CD4-positive, CD25-positive, alpha-beta regulatory T cell (primary cell): ENCODE results near the gene KCNC1. TPM values are rescaled to one million over a fixed set of nuclear protein-coding genes. Genes with fewer than 3 reads are reported as not detected.
A peak's percentile ranks its signal among the peaks of the same experiment; 100 is the strongest.

Experiments
- ATAC-seq, 2 donors: fragments of 150-1000 bp; cut with Tn5 transposase; one replicate each; pipeline ENCODE4 v1.10.0; 2021; ENCODE audit warnings: low read depth in 2 of 2, moderate number of reproducible peaks in 2 of 2, moderate library complexity in 1 of 2
- DNase-seq, 3 donors: peaks; one replicate each; pipeline versions ENCODE4 v3.0.0 to v3.0.0-alpha.2; 2012 to 2022; ENCODE audit warnings: mixed read lengths in 1 of 3
- H3K27ac ChIP-seq: one replicate; pipeline ENCODE4 v1.7.0; 2013; ENCODE audit warnings: mild to moderate bottlenecking, low read length; ENCODE audit not compliant: insufficient read depth, poor library complexity, severe bottlenecking
- H3K27me3 ChIP-seq: one replicate; pipeline ENCODE4 v1.7.0; 2013; ENCODE audit warnings: low read length; ENCODE audit not compliant: control insufficient read depth, insufficient read depth
- H3K36me3 ChIP-seq: one replicate; pipeline ENCODE4 v1.7.0; 2013; ENCODE audit warnings: mild to moderate bottlenecking, low read length, moderate library complexity; ENCODE audit not compliant: control insufficient read depth, insufficient read depth
- H3K4me1 ChIP-seq: 2 replicates; pipeline ENCODE4 v1.7.0; 2013; ENCODE audit warnings: mild to moderate bottlenecking, low read length; ENCODE audit not compliant: insufficient read depth, control insufficient read depth, poor library complexity, severe bottlenecking
- H3K4me3 ChIP-seq: one replicate; pipeline ENCODE4 v1.7.0; 2013; ENCODE audit warnings: low read depth, mild to moderate bottlenecking, low read length, moderate library complexity
- H3K9me3 ChIP-seq, 2 experiments: 1 replicate in 1 of 2; 2 replicates in 1 of 2; pipeline ENCODE4 v1.7.0; 2013; ENCODE audit warnings: low read length in 2 of 2, mild to moderate bottlenecking in 1 of 2, moderate library complexity in 1 of 2; ENCODE audit not compliant: control insufficient read depth in 2 of 2
- H3K27ac Mint-ChIP-seq, 3 donors: one replicate each; pipeline ENCODE4 v1.8.0; 2020 to 2022; ENCODE audit warnings: mild to moderate bottlenecking in 3 of 3, mixed read lengths in 3 of 3, moderate library complexity in 2 of 3
- H3K27me3 Mint-ChIP-seq: one replicate; pipeline ENCODE4 v1.8.0; 2022; ENCODE audit warnings: mild to moderate bottlenecking, mixed read lengths
- H3K36me3 Mint-ChIP-seq: one replicate; pipeline ENCODE4 v1.8.0; 2020; ENCODE audit warnings: mixed read lengths
- H3K4me1 Mint-ChIP-seq, 4 donors: one replicate each; pipeline ENCODE4 v1.8.0; 2020 to 2022; ENCODE audit warnings: mixed read lengths in 4 of 4, mild to moderate bottlenecking in 1 of 4
- H3K4me3 Mint-ChIP-seq, 4 donors: one replicate each; pipeline ENCODE4 v1.8.0; 2020 to 2022; ENCODE audit warnings: mild to moderate bottlenecking in 4 of 4, mixed read lengths in 4 of 4, moderate library complexity in 3 of 4
- H3K9me3 Mint-ChIP-seq, 7 donors: one replicate each; pipeline ENCODE4 v1.8.0; 2020 to 2022; ENCODE audit warnings: mixed read lengths in 7 of 7, mild to moderate bottlenecking in 3 of 7, moderate library complexity in 2 of 7
- polyA plus RNA-seq, 4 donors: library from polyadenylated mRNA; unstranded; fragments of 300-500 nt; fragmentation: Illumina TruSeq; gene quantifications; one replicate each; pipeline ENCODE4 v1.2.3, GENCODE V29; 2021
- total RNA-seq: library from RNA; stranded (reverse); gene quantifications from one replicate; pipeline ENCODE4 v1.2.3, GENCODE V29; 2022

Gene KCNC1
- total and polyA plus RNA-seq, 5 donors from 2014 or later = 0.22 to 1.2 (median 0.47) TPM; not detected in 2

GRCh38 chr11:17753641-17754040, 19.1 kb downstream of the KCNC1 start:
- H3K27me3 Mint-ChIP-seq = peaks cover 4% of the 10 kb centered on the region
- H3K36me3 Mint-ChIP-seq = no peaks in the 10 kb centered on the region
- ATAC-seq = no peak
- Histone ChIP-seq H3K27ac (no peak overlapping the region), H3K9me3 (no peaks in the 10 kb centered on the region), H3K36me3 (no peaks in the 10 kb centered on the region), H3K4me1 (no peaks in the 10 kb centered on the region), H3K27me3 (no peaks in the 10 kb centered on the region), H3K4me3 (no peak overlapping the region)
- no peak overlapping the region for H3K27ac Mint-ChIP-seq
- no peaks in the 10 kb centered on the region for H3K9me3 Mint-ChIP-seq
- no peak for DNase-seq
- H3K4me3 Mint-ChIP-seq = no peak overlapping the region
- no peaks in the 10 kb centered on the region for H3K4me1 Mint-ChIP-seq

- no peak for DNase-seq
- no peak overlapping the region for H3K27ac Mint-ChIP-seq
Observed at GRCh38 chr11:17755891-17756290, 21.3 kb downstream of the KCNC1 start.

GRCh38 chr11:17760102-17761029, 25.8 kb downstream of the KCNC1 start:
- no peak overlapping the region for H3K27ac Mint-ChIP-seq

More at GRCh38 chr11:17755891-17756290, 21.3 kb downstream of the KCNC1 start:
- no peaks in the 10 kb centered on the region for H3K27me3 ChIP-seq
- no peaks in the 10 kb centered on the region for H3K9me3 ChIP-seq
- Mint-ChIP-seq H3K4me3 (no peak overlapping the region), H3K9me3 (no peaks in the 10 kb centered on the region), H3K4me1 (no peaks in the 10 kb centered on the region), H3K27me3 (peaks cover 4% of the 10 kb centered on the region), H3K36me3 (no peaks in the 10 kb centered on the region)
- no peaks in the 10 kb centered on the region for H3K36me3 ChIP-seq
- no peak for ATAC-seq
- no peak overlapping the region for H3K27ac ChIP-seq
- H3K4me3 ChIP-seq = no peak overlapping the region
- no peaks in the 10 kb centered on the region for H3K4me1 ChIP-seq

GRCh38 chr11:17762309-17762974, 27.9 kb downstream of the KCNC1 start:
- DNase-seq (no peak), ATAC-seq (no peak)
- Histone ChIP-seq H3K27ac (no peak overlapping the region), H3K9me3 (no peaks in the 10 kb centered on the region), H3K4me1 (no peaks in the 10 kb centered on the region), H3K36me3 (no peaks in the 10 kb centered on the region), H3K27me3 (no peaks in the 10 kb centered on the region), H3K4me3 (no peak overlapping the region)
- Mint-ChIP-seq H3K9me3 (no peaks in the 10 kb centered on the region), H3K4me3 (peak overlapping the region in 1 of 4 donors; percentile 56), H3K4me1 (no peaks in the 10 kb centered on the region), H3K27ac (no peak overlapping the region), H3K27me3 (no peaks in the 10 kb centered on the region), H3K36me3 (no peaks in the 10 kb centered on the region)

More at GRCh38 chr11:17760102-17761029, 25.8 kb downstream of the KCNC1 start:
- H3K27ac ChIP-seq = no peak overlapping the region
- H3K9me3 Mint-ChIP-seq = no peaks in the 10 kb centered on the region
- H3K27me3 Mint-ChIP-seq = no peaks in the 10 kb centered on the region
- no peaks in the 10 kb centered on the region for H3K27me3 ChIP-seq
- H3K4me1 Mint-ChIP-seq = no peaks in the 10 kb centered on the region
- no peaks in the 10 kb centered on the region for H3K36me3 ChIP-seq
- DNase-seq = peak in 1 of 3 donors; percentile 48
- H3K4me3 ChIP-seq = no peak overlapping the region
- H3K4me3 Mint-ChIP-seq = no peak overlapping the region
- H3K9me3 ChIP-seq = no peaks in the 10 kb centered on the region
- ATAC-seq = no peak
- no peaks in the 10 kb centered on the region for H3K36me3 Mint-ChIP-seq
- H3K4me1 ChIP-seq = no peaks in the 10 kb centered on the region

GRCh38 chr11:17763244-17763643, 28.7 kb downstream of the KCNC1 start:
- Mint-ChIP-seq H3K4me3 (no peak overlapping the region), H3K36me3 (no peaks in the 10 kb centered on the region), H3K27me3 (no peaks in the 10 kb centered on the region), H3K9me3 (no peaks in the 10 kb centered on the region), H3K27ac (no peak overlapping the region), H3K4me1 (no peaks in the 10 kb centered on the region)
- Histone ChIP-seq H3K27me3 (no peaks in the 10 kb centered on the region), H3K36me3 (no peaks in the 10 kb centered on the region), H3K4me1 (no peaks in the 10 kb centered on the region), H3K9me3 (no peaks in the 10 kb centered on the region), H3K4me3 (no peak overlapping the region), H3K27ac (no peak overlapping the region)
- ATAC-seq (no peak), DNase-seq (no peak)

GRCh38 chr11:17763703-17764102, 29.1 kb downstream of the KCNC1 start:
- H3K27ac Mint-ChIP-seq = no peak overlapping the region
- Histone ChIP-seq H3K27ac (no peak overlapping the region), H3K4me1 (no peaks in the 10 kb centered on the region), H3K36me3 (no peaks in the 10 kb centered on the region), H3K9me3 (no peaks in the 10 kb centered on the region), H3K27me3 (no peaks in the 10 kb centered on the region), H3K4me3 (no peak overlapping the region)
- H3K4me1 Mint-ChIP-seq = no peaks in the 10 kb centered on the region
- H3K4me3 Mint-ChIP-seq = no peak overlapping the region
- DNase-seq = no peak
- no peaks in the 10 kb centered on the region for H3K9me3 Mint-ChIP-seq
- no peaks in the 10 kb centered on the region for H3K36me3 Mint-ChIP-seq
- H3K27me3 Mint-ChIP-seq = no peaks in the 10 kb centered on the region
- ATAC-seq = no peak

GRCh38 chr11:17764446-17765218, 30.1 kb downstream of the KCNC1 start:
- no peaks in the 10 kb centered on the region for H3K27me3 Mint-ChIP-seq
- no peaks in the 10 kb centered on the region for H3K27me3 ChIP-seq
- ATAC-seq (no peak), DNase-seq (no peak)
- no peaks in the 10 kb centered on the region for H3K36me3 Mint-ChIP-seq
- no peaks in the 10 kb centered on the region for H3K36me3 ChIP-seq
- H3K4me1 Mint-ChIP-seq = no peaks in the 10 kb centered on the region
- no peaks in the 10 kb centered on the region for H3K9me3 ChIP-seq
- H3K4me3 Mint-ChIP-seq = no peak overlapping the region
- no peak overlapping the region for H3K27ac ChIP-seq
- H3K4me1 ChIP-seq = no peaks in the 10 kb centered on the region
- no peak overlapping the region for H3K27ac Mint-ChIP-seq
- H3K4me3 ChIP-seq = no peak overlapping the region
- H3K9me3 Mint-ChIP-seq = no peaks in the 10 kb centered on the region
